Endodermal cell (in vitro differentiated cells): ENCODE results near the gene NUDT21. TPM values are rescaled to one million over a fixed set of nuclear protein-coding genes. Genes with fewer than 3 reads are reported as not detected.

ENCODE experiments used
- DNase-seq: peaks from one replicate; pipeline ENCODE4 v3.0.0-alpha.2; 2017
- H3K27ac ChIP-seq: 2 replicates; pipeline ENCODE4 v1.5.1; 2013; ENCODE audit warnings: mild to moderate bottlenecking, low read depth, low read length, moderate library complexity
- H3K27me3 ChIP-seq: 2 replicates; pipeline ENCODE4 v1.6.1; 2013; ENCODE audit warnings: mild to moderate bottlenecking, low read length, moderate library complexity; ENCODE audit not compliant: insufficient read depth, control insufficient read depth, poor library complexity, severe bottlenecking
- H3K36me3 ChIP-seq: 2 replicates; pipeline ENCODE4 v1.7.0; 2013; ENCODE audit warnings: mild to moderate bottlenecking, low read length, moderate library complexity; ENCODE audit not compliant: control insufficient read depth, insufficient read depth
- H3K4me1 ChIP-seq: one replicate; pipeline ENCODE4 v1.7.0; 2013; ENCODE audit warnings: low read length; ENCODE audit not compliant: control insufficient read depth, insufficient read depth
- H3K4me3 ChIP-seq: 2 replicates; pipeline ENCODE4 v1.5.1; 2013; ENCODE audit warnings: mild to moderate bottlenecking, low read length, moderate library complexity
- H3K9ac ChIP-seq: 2 replicates; pipeline ENCODE4 v1.6.1; 2013; ENCODE audit warnings: mild to moderate bottlenecking, low read length, moderate library complexity; ENCODE audit not compliant: poor library complexity, severe bottlenecking; ENCODE audit errors: extremely low read depth
- H3K9me3 ChIP-seq: 2 replicates; pipeline ENCODE4 v1.6.1; 2013; ENCODE audit warnings: mild to moderate bottlenecking, low read length, moderate library complexity; ENCODE audit not compliant: control insufficient read depth
- H3K27ac Mint-ChIP-seq: 2 replicates; pipeline ENCODE4 v1.8.0; 2020; ENCODE audit warnings: mixed read lengths
- H3K27me3 Mint-ChIP-seq: 2 replicates; pipeline ENCODE4 v1.8.0; 2021; ENCODE audit warnings: mild to moderate bottlenecking, mixed read lengths; ENCODE audit not compliant: insufficient read depth
- H3K36me3 Mint-ChIP-seq: 2 replicates; pipeline ENCODE4 v1.8.0; 2020; ENCODE audit warnings: low read depth, mixed read lengths
- H3K4me1 Mint-ChIP-seq: 2 replicates; pipeline ENCODE4 v1.8.0; 2020; ENCODE audit warnings: mixed read lengths
- H3K4me3 Mint-ChIP-seq: 2 replicates; pipeline ENCODE4 v1.8.0; 2020; ENCODE audit warnings: mild to moderate bottlenecking, moderate library complexity, mixed read lengths
- H3K9me3 Mint-ChIP-seq: 2 replicates; pipeline ENCODE4 v1.8.0; 2020; ENCODE audit warnings: mild to moderate bottlenecking, mixed read lengths
- WGBS, 2 experiments: methylation state at CpG; one replicate each; pipeline versions ENCODE4 v1.1.5 to v1.1.7; 2013; ENCODE audit warnings: missing lambda C conversion rate in 2 of 2, mixed read lengths in 1 of 2; ENCODE audit not compliant: insufficient coverage in 1 of 2, insufficient read length in 1 of 2; 5-methylcytosine and 5-hydroxymethylcytosine counted together
- total RNA-seq, 2 donors: library from RNA; stranded (reverse); fragmentation: NEBNext Ultra II Directional in 1 of 2; extraction: Animal tissue kit (Norgen Biotek cat#: 25700) in 1 of 2; gene quantifications; 2 replicates in 1 of 2; 3 replicates in 1 of 2; pipeline ENCODE4 v1.2.1, GENCODE V29; 2021
- TF ChIP-seq, protein P1 (sequence below): fragments of 200-600 bp; sonication (generic); conservative IDR thresholded peaks from 2 replicates; pipeline ENCODE4 v1.5.0; 2021; ENCODE audit warnings: antibody characterized with exemption, mild to moderate bottlenecking

Gene NUDT21
- total RNA-seq, 2 donors from 2014 or later, result 177 to 185 TPM

DNA sequence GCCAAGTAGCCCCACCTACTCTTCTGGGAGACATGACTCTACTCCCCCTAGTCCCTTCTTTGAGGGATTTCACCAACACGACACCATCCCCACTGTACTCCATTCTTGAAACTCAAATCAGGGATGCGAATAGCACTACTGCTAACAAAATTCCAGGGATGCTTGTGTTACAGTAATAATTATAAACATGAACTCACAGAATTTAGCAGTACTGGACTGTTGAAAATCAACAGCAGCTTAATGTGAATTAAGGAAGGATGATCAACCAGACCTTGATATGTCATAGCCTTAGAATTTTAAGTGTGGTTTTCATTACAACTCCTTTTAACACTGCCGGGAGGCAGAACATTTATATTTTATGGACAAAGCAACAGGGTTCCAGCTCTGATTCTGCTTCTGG lies 63.7 kb downstream of the NUDT21 start:
- WGBS, 2 experiments, result 92 to 100% methylated on average over 1 to 3 of the region's 3 CpGs
- no peaks in the 10 kb centered on the region for H3K4me1 ChIP-seq
- no peak for DNase-seq
- TF ChIP-seq, protein P1, sequence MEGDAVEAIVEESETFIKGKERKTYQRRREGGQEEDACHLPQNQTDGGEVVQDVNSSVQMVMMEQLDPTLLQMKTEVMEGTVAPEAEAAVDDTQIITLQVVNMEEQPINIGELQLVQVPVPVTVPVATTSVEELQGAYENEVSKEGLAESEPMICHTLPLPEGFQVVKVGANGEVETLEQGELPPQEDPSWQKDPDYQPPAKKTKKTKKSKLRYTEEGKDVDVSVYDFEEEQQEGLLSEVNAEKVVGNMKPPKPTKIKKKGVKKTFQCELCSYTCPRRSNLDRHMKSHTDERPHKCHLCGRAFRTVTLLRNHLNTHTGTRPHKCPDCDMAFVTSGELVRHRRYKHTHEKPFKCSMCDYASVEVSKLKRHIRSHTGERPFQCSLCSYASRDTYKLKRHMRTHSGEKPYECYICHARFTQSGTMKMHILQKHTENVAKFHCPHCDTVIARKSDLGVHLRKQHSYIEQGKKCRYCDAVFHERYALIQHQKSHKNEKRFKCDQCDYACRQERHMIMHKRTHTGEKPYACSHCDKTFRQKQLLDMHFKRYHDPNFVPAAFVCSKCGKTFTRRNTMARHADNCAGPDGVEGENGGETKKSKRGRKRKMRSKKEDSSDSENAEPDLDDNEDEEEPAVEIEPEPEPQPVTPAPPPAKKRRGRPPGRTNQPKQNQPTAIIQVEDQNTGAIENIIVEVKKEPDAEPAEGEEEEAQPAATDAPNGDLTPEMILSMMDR, result no peak
- peaks cover 81% of the 10 kb centered on the region for H3K36me3 ChIP-seq
- Mint-ChIP-seq H3K4me1 (no peaks in the 10 kb centered on the region), H3K27me3 (no peaks in the 10 kb centered on the region), H3K4me3 (no peak overlapping the region), H3K27ac (no peak overlapping the region), H3K36me3 (peaks cover 88% of the 10 kb centered on the region), H3K9me3 (peaks cover 25% of the 10 kb centered on the region)
- H3K4me3 ChIP-seq, result no peak overlapping the region
- H3K9me3 ChIP-seq, result peaks cover 17% of the 10 kb centered on the region
- no peaks in the 10 kb centered on the region for H3K27me3 ChIP-seq
- H3K27ac ChIP-seq, result no peak overlapping the region
- no peak overlapping the region for H3K9ac ChIP-seq

- Histone ChIP-seq H3K27me3 (no peaks in the 10 kb centered on the region), H3K36me3 (peaks cover 93% of the 10 kb centered on the region), H3K9me3 (peaks cover 41% of the 10 kb centered on the region), H3K4me1 (no peaks in the 10 kb centered on the region), H3K4me3 (no peak overlapping the region), H3K27ac (no peak overlapping the region), H3K9ac (no peak overlapping the region)
- Mint-ChIP-seq H3K27me3 (no peaks in the 10 kb centered on the region), H3K4me1 (no peaks in the 10 kb centered on the region), H3K4me3 (no peak overlapping the region), H3K9me3 (peaks cover 39% of the 10 kb centered on the region), H3K27ac (no peak overlapping the region), H3K36me3 (peaks cover 88% of the 10 kb centered on the region)
- WGBS, 2 experiments, result 88 to 100% methylated on average over 2 to 4 of the region's 4 CpGs
- TF ChIP-seq, protein P1, result no peak
- no peak for DNase-seq
Observed at GRCh38 chr16:56384074-56384721, 66.9 kb downstream of the NUDT21 start.

- H3K4me3 ChIP-seq, result no peak overlapping the region
- no peak for DNase-seq
- no peaks in the 10 kb centered on the region for H3K27me3 Mint-ChIP-seq
- H3K4me1 ChIP-seq, result no peaks in the 10 kb centered on the region
- TF ChIP-seq, protein P1, result no peak
- no peaks in the 10 kb centered on the region for H3K4me1 Mint-ChIP-seq
- no peak overlapping the region for H3K27ac ChIP-seq
- peaks cover 49% of the 10 kb centered on the region for H3K9me3 Mint-ChIP-seq
- 85 to 89% methylated on average over 3 to 5 of the region's 5 CpGs for WGBS, 2 experiments
- no peak overlapping the region for H3K9ac ChIP-seq
- peaks cover 52% of the 10 kb centered on the region for H3K9me3 ChIP-seq
- H3K4me3 Mint-ChIP-seq, result no peak overlapping the region
- H3K27ac Mint-ChIP-seq, result no peak overlapping the region
- H3K36me3 ChIP-seq, result peaks cover 94% of the 10 kb centered on the region
- H3K36me3 Mint-ChIP-seq, result peaks cover 92% of the 10 kb centered on the region
- H3K27me3 ChIP-seq, result no peaks in the 10 kb centered on the region
Observed at GRCh38 chr16:56382901-56383355, 68.2 kb downstream of the NUDT21 start.
